WTC11 (cell line): ENCODE data around the gene TIMM22. TPM values are rescaled to one million over a fixed set of nuclear protein-coding genes. Genes with fewer than 3 reads are reported as not detected.

Source experiments
- ATAC-seq: fragments of 200-7000 bp; cut with Tn5 transposase; 2 replicates; pipeline ENCODE4 v1.10.0; 2021; ENCODE audit warnings: mild to moderate bottlenecking, moderate library complexity
- CTCF ChIA-PET: fragments of 300-600 bp; sonication (Branson Sonifier 250); formaldehyde crosslinking; loops from one replicate; lab custom pipeline; 2021; ENCODE audit warnings: antibody characterized with exemption; lab: Charles Lee
- POLR2A ChIA-PET: fragments of 350-600 bp; sonication (Branson Sonifier 250); formaldehyde crosslinking; loops from one replicate; lab custom pipeline; 2021; ENCODE audit warnings: antibody characterized with exemption; lab: Charles Lee
- DNase-seq: peaks from one replicate; pipeline ENCODE4 v3.0.0; 2021; ENCODE audit warnings: low spot score
- H3K27ac Mint-ChIP-seq: 2 replicates; pipeline ENCODE4 v1.8.0; 2021; ENCODE audit warnings: mixed read lengths
- H3K27me3 Mint-ChIP-seq: 2 replicates; pipeline ENCODE4 v1.8.0; 2021; ENCODE audit warnings: low read depth, mild to moderate bottlenecking, moderate library complexity, mixed read lengths
- H3K36me3 Mint-ChIP-seq: 2 replicates; pipeline ENCODE4 v1.8.0; 2021; ENCODE audit warnings: mixed read lengths
- H3K4me1 Mint-ChIP-seq: 2 replicates; pipeline ENCODE4 v1.8.0; 2022; ENCODE audit warnings: mixed read lengths
- H3K4me3 Mint-ChIP-seq: 2 replicates; pipeline ENCODE4 v1.8.0; 2021; ENCODE audit warnings: mild to moderate bottlenecking, moderate library complexity, mixed read lengths
- H3K9me3 Mint-ChIP-seq: 2 replicates; pipeline ENCODE4 v1.8.0; 2021; ENCODE audit warnings: mixed read lengths
- ATF2 ChIP-seq: sonication (generic); formaldehyde crosslinking; IDR thresholded peaks from 2 replicates; pipeline ENCODE4 v1.8.1; 2022; ENCODE audit warnings: low read depth, missing genetic modification reagents, borderline replicate concordance
- ATF3 ChIP-seq: sonication (generic); formaldehyde crosslinking; conservative IDR thresholded peaks from 2 replicates; pipeline ENCODE4 v1.8.1; 2022; ENCODE audit warnings: mild to moderate bottlenecking, missing genetic modification reagents
- CREB1 ChIP-seq: sonication (generic); formaldehyde crosslinking; IDR thresholded peaks from 2 replicates; pipeline ENCODE4 v1.8.0; 2023; ENCODE audit warnings: mild to moderate bottlenecking, missing genetic modification reagents
- CREM ChIP-seq: sonication (generic); formaldehyde crosslinking; IDR thresholded peaks from 2 replicates; pipeline ENCODE4 v1.8.1; 2022; ENCODE audit warnings: mild to moderate bottlenecking, missing genetic modification reagents, moderate library complexity
- ERG ChIP-seq: fragments of 250-450 bp; sonication (Bioruptor Pico); IDR thresholded peaks from 2 replicates; pipeline ENCODE4 v1.8.0; 2021; ENCODE audit warnings: mild to moderate bottlenecking
- FOXJ3 ChIP-seq: sonication (generic); formaldehyde crosslinking; IDR thresholded peaks from 2 replicates; pipeline ENCODE4 v1.9.0; 2021; ENCODE audit warnings: missing genetic modification reagents, mild to moderate bottlenecking, borderline replicate concordance
- FOXP4 ChIP-seq: sonication (generic); formaldehyde crosslinking; IDR thresholded peaks from 2 replicates; pipeline ENCODE4 v1.8.0; 2022; ENCODE audit warnings: mild to moderate bottlenecking, missing genetic modification reagents
- JAZF1 ChIP-seq: fragments of 250-450 bp; sonication (Bioruptor Pico); IDR thresholded peaks from 2 replicates; pipeline ENCODE4 v1.9.0; 2021; ENCODE audit warnings: moderate library complexity, mild to moderate bottlenecking, inconsistent platforms
- MAX ChIP-seq: sonication (generic); formaldehyde crosslinking; IDR thresholded peaks from 2 replicates; pipeline ENCODE4 v1.8.0; 2022; ENCODE audit warnings: mild to moderate bottlenecking, missing genetic modification reagents
- NFYB ChIP-seq: sonication (generic); formaldehyde crosslinking; conservative IDR thresholded peaks from 2 replicates; pipeline ENCODE4 v1.8.0; 2022; ENCODE audit warnings: low read depth, missing genetic modification reagents
- PRDM15 ChIP-seq: sonication (generic); formaldehyde crosslinking; IDR thresholded peaks from 2 replicates; pipeline ENCODE4 v1.8.0; 2022; ENCODE audit warnings: missing genetic modification reagents
- PRRX2 ChIP-seq: fragments of 250-450 bp; sonication (Bioruptor Pico); IDR thresholded peaks from 2 replicates; pipeline ENCODE4 v1.8.0; 2021; ENCODE audit warnings: mild to moderate bottlenecking
- SOX15 ChIP-seq: fragments of 250-450 bp; sonication (Bioruptor Pico); IDR thresholded peaks from 2 replicates; pipeline ENCODE4 v1.9.0; 2021; ENCODE audit warnings: mild to moderate bottlenecking
- SP1 ChIP-seq: sonication (generic); formaldehyde crosslinking; conservative IDR thresholded peaks from 2 replicates; pipeline ENCODE4 v1.8.1; 2022; ENCODE audit warnings: missing genetic modification reagents
- TCF7 ChIP-seq: sonication (generic); formaldehyde crosslinking; IDR thresholded peaks from 2 replicates; pipeline ENCODE4 v1.8.0; 2022; ENCODE audit warnings: mild to moderate bottlenecking, low read depth, missing genetic modification reagents, moderate library complexity
- USF1 ChIP-seq: sonication (generic); formaldehyde crosslinking; IDR thresholded peaks from 2 replicates; pipeline ENCODE4 v1.8.0; 2022; ENCODE audit warnings: mild to moderate bottlenecking, missing genetic modification reagents
- ZNF138 ChIP-seq: sonication (generic); formaldehyde crosslinking; conservative IDR thresholded peaks from 2 replicates; pipeline ENCODE4 v1.8.1; 2022; ENCODE audit warnings: mild to moderate bottlenecking, moderate library complexity, missing genetic modification reagents
- ZNF317 ChIP-seq: sonication (generic); formaldehyde crosslinking; IDR thresholded peaks from 2 replicates; pipeline ENCODE4 v1.8.1; 2023; ENCODE audit warnings: low read depth, mild to moderate bottlenecking, moderate library complexity, missing genetic modification reagents, borderline replicate concordance
- ZNF423 ChIP-seq: fragments of 250-450 bp; sonication (Bioruptor Pico); IDR thresholded peaks from 2 replicates; pipeline ENCODE4 v2.1.2; 2022; ENCODE audit warnings: mild to moderate bottlenecking, moderate library complexity
- ZNF532 ChIP-seq: fragments of 250-450 bp; sonication (Bioruptor Pico); IDR thresholded peaks from 2 replicates; pipeline ENCODE4 v1.9.0; 2021; ENCODE audit warnings: mild to moderate bottlenecking, borderline replicate concordance
- total RNA-seq: library from RNA; stranded (reverse); gene quantifications from 3 replicates; pipeline ENCODE4 v1.2.3, GENCODE V29; 2021

The TIMM22 gene
- total RNA-seq, 1 experiment from 2014 or later: 18.0 TPM

- CTCF ChIA-PET: interaction anchor here (0.6 to 1.4 kb wide), 2 partner anchors 8 to 194 kb away, joined by 5 to 8 read pairs; no protein-coding TSS in a partner anchor
- no peaks in the 10 kb centered on the region for H3K4me1 Mint-ChIP-seq
- DNase-seq (no peak), ATAC-seq (no peak)
- no peak overlapping the region for H3K27ac Mint-ChIP-seq
- no peak overlapping the region for H3K4me3 Mint-ChIP-seq
- H3K36me3 Mint-ChIP-seq: 0 out of 2 replicates have a peak, but pooled peaks cover 3% of the 10 kb centered on the region
- TF ChIP-seq FOXP4 (CRISPR knock-in tag) (no peak), PRDM15 (CRISPR knock-in tag) (no peak), NFYB (CRISPR knock-in tag) (no peak), MAX (no peak), ZNF532 (CRISPR knock-in tag) (no peak), PRRX2 (CRISPR knock-in tag) (no peak), ERG (CRISPR knock-in tag) (no peak), ATF3 (no peak), SOX15 (CRISPR knock-in tag) (no peak), FOXJ3 (CRISPR knock-in tag) (no peak), ZNF317 (CRISPR knock-in tag) (no peak), CREB1 (CRISPR knock-in tag) (no peak), SP1 (CRISPR knock-in tag) (no peak), ZNF423 (CRISPR knock-in tag) (no peak), ATF2 (no peak), CREM (CRISPR knock-in tag) (no peak), USF1 (no peak), JAZF1 (CRISPR knock-in tag) (no peak), TCF7 (no peak), ZNF138 (CRISPR knock-in tag) (no peak)
- no peaks in the 10 kb centered on the region for H3K9me3 Mint-ChIP-seq
- POLR2A ChIA-PET: no interaction called here
- no peaks in the 10 kb centered on the region for H3K27me3 Mint-ChIP-seq
Observed at GRCh38 chr17:1050246-1050995, 53.5 kb downstream of the TIMM22 start.
